ENCODE data around the gene NPHP4.
"Not testable (repeated sequence)": the region's sequence is repeated elsewhere in the genome, so short reads cannot be mapped to it uniquely, and the experiment has no call there.

The NPHP4 gene

GRCh38 chr1:5926686-5927435, 65.4 kb downstream of the NPHP4 start:
- no peaks in the 10 kb centered on the region for H3K4me1 ChIP-seq (ENCODE audit: control insufficient read depth, insufficient read depth, low read length)
- H3K4me3 ChIP-seq (ENCODE audit: low read length in 2 of 2) = no peak overlapping the region

GRCh38 chr1:5922700-5923330, 69.4 kb downstream of the NPHP4 start:
- H3K4me3 ChIP-seq (ENCODE audit: low read length in 2 of 2); H3K27ac ChIP-seq (ENCODE audit: low read length); H3K36me3 ChIP-seq (ENCODE audit: control insufficient read depth in 2 of 2, insufficient read depth in 2 of 2, low read length in 2 of 2); H3K9me3 ChIP-seq (ENCODE audit: control insufficient read depth in 2 of 2, low read length in 2 of 2); H3K9ac ChIP-seq (ENCODE audit: low read length in 2 of 2); H3K4me1 ChIP-seq (ENCODE audit: control insufficient read depth, insufficient read depth, low read length); H3K27me3 ChIP-seq (ENCODE audit: control insufficient read depth in 1 of 2, insufficient read depth in 2 of 2, low read length in 2 of 2): not testable (repeated sequence)

More at GRCh38 chr1:5926686-5927435, 65.4 kb downstream of the NPHP4 start:
- Histone ChIP-seq H3K27ac (ENCODE audit: low read length) (no peak overlapping the region), H3K9ac (ENCODE audit: low read length in 2 of 2) (no peak overlapping the region), H3K9me3 (ENCODE audit: control insufficient read depth in 2 of 2, low read length in 2 of 2) (no peaks in the 10 kb centered on the region), H3K36me3 (ENCODE audit: control insufficient read depth in 2 of 2, insufficient read depth in 2 of 2, low read length in 2 of 2) (peaks cover 7 to 12% of the 10 kb centered on the region in 2 donors), H3K27me3 (ENCODE audit: control insufficient read depth in 1 of 2, insufficient read depth in 2 of 2, low read length in 2 of 2) (no peaks in the 10 kb centered on the region)

- Histone ChIP-seq H3K9ac (ENCODE audit: low read length in 2 of 2) (no peak overlapping the region), H3K27me3 (ENCODE audit: control insufficient read depth in 1 of 2, insufficient read depth in 2 of 2, low read length in 2 of 2) (no peaks in the 10 kb centered on the region), H3K9me3 (ENCODE audit: control insufficient read depth in 2 of 2, low read length in 2 of 2) (no peaks in the 10 kb centered on the region), H3K4me1 (ENCODE audit: control insufficient read depth, insufficient read depth, low read length) (no peaks in the 10 kb centered on the region), H3K4me3 (ENCODE audit: low read length in 2 of 2) (no peak overlapping the region), H3K36me3 (ENCODE audit: control insufficient read depth in 2 of 2, insufficient read depth in 2 of 2, low read length in 2 of 2) (peaks cover under 1 to 4% of the 10 kb centered on the region in 2 donors), H3K27ac (ENCODE audit: low read length) (no peak overlapping the region)
Measured at GRCh38 chr1:5921671-5922070, 70.6 kb downstream of the NPHP4 start.

DNA sequence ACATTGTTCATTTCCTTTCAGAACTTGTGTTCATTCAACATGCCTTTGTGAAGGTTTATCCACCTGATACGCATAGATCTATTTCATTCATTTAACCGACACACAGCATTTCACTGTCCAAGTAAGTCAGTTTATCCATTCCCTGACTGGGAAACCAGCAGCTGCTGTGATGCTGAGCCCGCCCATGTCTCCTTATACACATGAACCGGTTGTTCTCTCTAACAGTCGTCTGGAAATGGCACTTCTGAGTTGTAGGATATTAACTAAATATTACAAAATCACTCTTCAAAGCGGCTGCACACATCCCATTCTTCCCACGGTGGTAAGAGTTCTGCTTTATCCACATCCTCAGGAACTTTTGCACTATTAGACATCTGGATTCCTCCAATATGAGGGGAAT, 71.1 kb downstream of the NPHP4 start:
- H3K4me1 ChIP-seq (ENCODE audit: control insufficient read depth, insufficient read depth, low read length) = no peaks in the 10 kb centered on the region
- peaks cover 0 to 4% of the 10 kb centered on the region in 2 donors for H3K36me3 ChIP-seq (ENCODE audit: control insufficient read depth in 2 of 2, insufficient read depth in 2 of 2, low read length in 2 of 2)
- H3K9ac ChIP-seq (ENCODE audit: low read length in 2 of 2) = no peak overlapping the region
- H3K9me3 ChIP-seq (ENCODE audit: control insufficient read depth in 2 of 2, low read length in 2 of 2) = no peaks in the 10 kb centered on the region
- H3K4me3 ChIP-seq (ENCODE audit: low read length in 2 of 2) = no peak overlapping the region
- no peaks in the 10 kb centered on the region for H3K27me3 ChIP-seq (ENCODE audit: control insufficient read depth in 1 of 2, insufficient read depth in 2 of 2, low read length in 2 of 2)
- no peak overlapping the region for H3K27ac ChIP-seq (ENCODE audit: low read length)

- H3K4me1 ChIP-seq (ENCODE audit: control insufficient read depth, insufficient read depth, low read length) = peaks cover 6% of the 10 kb centered on the region
- H3K27ac ChIP-seq (ENCODE audit: low read length) = no peak overlapping the region
- H3K9me3 ChIP-seq (ENCODE audit: control insufficient read depth in 2 of 2, low read length in 2 of 2) = no peaks in the 10 kb centered on the region
- peaks cover 0 to 4% of the 10 kb centered on the region in 2 donors for H3K36me3 ChIP-seq (ENCODE audit: control insufficient read depth in 2 of 2, insufficient read depth in 2 of 2, low read length in 2 of 2)
- no peak overlapping the region for H3K4me3 ChIP-seq (ENCODE audit: low read length in 2 of 2)
- no peak overlapping the region for H3K9ac ChIP-seq (ENCODE audit: low read length in 2 of 2)
- H3K27me3 ChIP-seq (ENCODE audit: control insufficient read depth in 1 of 2, insufficient read depth in 2 of 2, low read length in 2 of 2) = no peaks in the 10 kb centered on the region
Measured at GRCh38 chr1:5920201-5920600, 72.0 kb downstream of the NPHP4 start.

DNA sequence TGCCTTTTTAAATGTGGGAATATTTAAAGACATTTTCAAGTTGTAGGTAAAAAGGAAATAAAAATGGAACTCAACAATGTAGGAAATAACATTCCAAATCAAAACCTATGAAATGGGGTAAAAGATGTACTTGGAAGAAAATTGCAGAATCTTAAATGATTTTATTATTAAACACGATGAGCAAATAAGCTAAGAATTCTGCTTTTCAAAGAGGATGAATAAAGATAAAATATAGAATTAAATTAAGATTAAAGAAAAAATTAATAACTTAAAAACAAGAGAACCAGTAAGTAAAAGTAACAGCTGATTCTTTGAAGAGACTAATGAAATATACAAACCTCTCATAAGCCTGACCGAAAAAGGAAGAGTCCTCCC, 74.0 kb downstream of the NPHP4 start:
- Histone ChIP-seq H3K9ac (ENCODE audit: low read length in 2 of 2) (no peak overlapping the region), H3K4me1 (ENCODE audit: control insufficient read depth, insufficient read depth, low read length) (peaks cover 6% of the 10 kb centered on the region), H3K36me3 (ENCODE audit: control insufficient read depth in 2 of 2, insufficient read depth in 2 of 2, low read length in 2 of 2) (peaks cover 0 to 4% of the 10 kb centered on the region in 2 donors), H3K9me3 (ENCODE audit: control insufficient read depth in 2 of 2, low read length in 2 of 2) (no peaks in the 10 kb centered on the region), H3K27me3 (ENCODE audit: control insufficient read depth in 1 of 2, insufficient read depth in 2 of 2, low read length in 2 of 2) (no peaks in the 10 kb centered on the region), H3K27ac (ENCODE audit: low read length) (no peak overlapping the region), H3K4me3 (ENCODE audit: low read length in 2 of 2) (no peak overlapping the region)

DNA sequence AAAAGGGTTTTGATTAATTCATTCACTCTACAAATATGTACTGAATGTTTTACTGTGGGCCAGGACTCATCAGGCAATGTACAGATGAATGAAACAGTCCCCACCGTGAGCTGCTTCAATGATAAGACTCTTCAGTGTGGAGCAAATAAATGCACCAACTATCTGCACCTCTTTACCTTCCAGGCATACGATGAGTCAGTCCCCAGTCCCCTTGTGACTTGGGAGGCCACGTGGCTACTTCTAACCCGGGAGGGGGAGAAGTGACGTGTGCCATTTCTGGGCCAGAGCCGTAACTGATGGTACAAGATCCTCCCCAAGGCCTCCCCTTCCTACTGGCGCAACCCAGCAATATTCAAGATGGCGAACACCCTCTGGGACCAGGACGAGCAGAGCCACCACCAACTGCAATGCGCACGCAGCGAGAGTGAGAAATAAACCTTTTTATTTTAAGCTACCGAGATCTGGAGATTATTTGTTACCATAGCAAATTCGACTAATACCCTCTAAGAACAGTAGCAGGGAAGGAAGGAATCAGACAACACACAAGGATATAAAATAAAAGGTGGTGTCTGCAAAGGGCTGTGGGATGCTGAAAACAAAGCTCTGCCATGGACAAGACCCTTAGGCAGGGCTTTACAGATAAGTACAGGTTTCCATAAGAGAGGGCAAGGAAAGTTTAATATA, 74.5 kb downstream of the NPHP4 start:
- Histone ChIP-seq H3K9me3 (ENCODE audit: control insufficient read depth in 2 of 2, low read length in 2 of 2) (no peaks in the 10 kb centered on the region), H3K27ac (ENCODE audit: low read length) (no peak overlapping the region), H3K4me1 (ENCODE audit: control insufficient read depth, insufficient read depth, low read length) (peaks cover 6% of the 10 kb centered on the region), H3K36me3 (ENCODE audit: control insufficient read depth in 2 of 2, insufficient read depth in 2 of 2, low read length in 2 of 2) (peaks cover 0 to 4% of the 10 kb centered on the region in 2 donors), H3K27me3 (ENCODE audit: control insufficient read depth in 1 of 2, insufficient read depth in 2 of 2, low read length in 2 of 2) (no peaks in the 10 kb centered on the region), H3K9ac (ENCODE audit: low read length in 2 of 2) (no peak overlapping the region), H3K4me3 (ENCODE audit: low read length in 2 of 2) (no peak overlapping the region)

GRCh38 chr1:5917281-5917590, 75.0 kb downstream of the NPHP4 start:
- peaks cover 6% of the 10 kb centered on the region for H3K4me1 ChIP-seq (ENCODE audit: control insufficient read depth, insufficient read depth, low read length)
- H3K27ac ChIP-seq (ENCODE audit: low read length) = no peak overlapping the region
- no peaks in the 10 kb centered on the region for H3K9me3 ChIP-seq (ENCODE audit: control insufficient read depth in 2 of 2, low read length in 2 of 2)
- no peaks in the 10 kb centered on the region for H3K27me3 ChIP-seq (ENCODE audit: control insufficient read depth in 1 of 2, insufficient read depth in 2 of 2, low read length in 2 of 2)
- H3K4me3 ChIP-seq (ENCODE audit: low read length in 2 of 2) = no peak overlapping the region
- H3K9ac ChIP-seq (ENCODE audit: low read length in 2 of 2) = no peak overlapping the region
- peaks cover 0 to 4% of the 10 kb centered on the region in 2 donors for H3K36me3 ChIP-seq (ENCODE audit: control insufficient read depth in 2 of 2, insufficient read depth in 2 of 2, low read length in 2 of 2)

DNA sequence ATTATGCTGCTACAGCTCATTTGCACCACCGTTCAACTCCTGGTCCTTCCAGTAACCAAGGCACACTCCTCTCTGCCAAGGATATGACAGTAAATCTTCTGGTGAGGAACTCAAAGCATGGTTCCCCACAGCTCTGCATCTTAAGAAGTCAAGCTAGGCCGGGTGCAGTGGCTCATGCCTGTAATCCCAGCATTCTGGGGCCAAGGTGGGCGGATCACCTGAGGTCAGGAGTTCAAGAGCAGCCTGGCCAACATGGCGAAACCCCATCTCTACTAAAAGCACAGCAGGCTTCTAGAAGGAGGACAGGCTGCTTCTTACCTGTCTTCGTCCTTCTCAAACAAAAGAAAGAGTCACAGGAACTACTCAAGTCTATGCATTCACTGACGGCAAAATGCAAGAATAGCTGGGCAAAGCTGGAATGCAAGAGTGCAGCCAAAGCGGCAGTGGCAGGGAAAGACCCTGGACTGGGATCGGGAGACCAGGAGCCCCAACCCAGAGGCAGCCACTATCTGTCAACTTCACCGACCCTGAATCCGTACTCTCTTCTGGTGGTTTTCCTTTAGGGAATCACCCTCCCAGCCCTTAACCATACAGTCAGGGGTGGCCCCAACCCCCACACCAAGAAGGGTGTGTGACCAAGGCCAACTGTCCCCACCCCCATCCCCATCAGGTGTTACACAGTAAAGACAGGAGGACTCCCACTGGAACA, 75.5 kb downstream of the NPHP4 start:
- no peak overlapping the region for H3K4me3 ChIP-seq (ENCODE audit: low read length in 2 of 2)
- H3K4me1 ChIP-seq (ENCODE audit: control insufficient read depth, insufficient read depth, low read length) = peaks cover 6% of the 10 kb centered on the region
- no peaks in the 10 kb centered on the region for H3K27me3 ChIP-seq (ENCODE audit: control insufficient read depth in 1 of 2, insufficient read depth in 2 of 2, low read length in 2 of 2)
- H3K9me3 ChIP-seq (ENCODE audit: control insufficient read depth in 2 of 2, low read length in 2 of 2) = no peaks in the 10 kb centered on the region
- peaks cover 0 to under 1% of the 10 kb centered on the region in 2 donors for H3K36me3 ChIP-seq (ENCODE audit: control insufficient read depth in 2 of 2, insufficient read depth in 2 of 2, low read length in 2 of 2)
- no peak overlapping the region for H3K27ac ChIP-seq (ENCODE audit: low read length)
- no peak overlapping the region for H3K9ac ChIP-seq (ENCODE audit: low read length in 2 of 2)

DNA sequence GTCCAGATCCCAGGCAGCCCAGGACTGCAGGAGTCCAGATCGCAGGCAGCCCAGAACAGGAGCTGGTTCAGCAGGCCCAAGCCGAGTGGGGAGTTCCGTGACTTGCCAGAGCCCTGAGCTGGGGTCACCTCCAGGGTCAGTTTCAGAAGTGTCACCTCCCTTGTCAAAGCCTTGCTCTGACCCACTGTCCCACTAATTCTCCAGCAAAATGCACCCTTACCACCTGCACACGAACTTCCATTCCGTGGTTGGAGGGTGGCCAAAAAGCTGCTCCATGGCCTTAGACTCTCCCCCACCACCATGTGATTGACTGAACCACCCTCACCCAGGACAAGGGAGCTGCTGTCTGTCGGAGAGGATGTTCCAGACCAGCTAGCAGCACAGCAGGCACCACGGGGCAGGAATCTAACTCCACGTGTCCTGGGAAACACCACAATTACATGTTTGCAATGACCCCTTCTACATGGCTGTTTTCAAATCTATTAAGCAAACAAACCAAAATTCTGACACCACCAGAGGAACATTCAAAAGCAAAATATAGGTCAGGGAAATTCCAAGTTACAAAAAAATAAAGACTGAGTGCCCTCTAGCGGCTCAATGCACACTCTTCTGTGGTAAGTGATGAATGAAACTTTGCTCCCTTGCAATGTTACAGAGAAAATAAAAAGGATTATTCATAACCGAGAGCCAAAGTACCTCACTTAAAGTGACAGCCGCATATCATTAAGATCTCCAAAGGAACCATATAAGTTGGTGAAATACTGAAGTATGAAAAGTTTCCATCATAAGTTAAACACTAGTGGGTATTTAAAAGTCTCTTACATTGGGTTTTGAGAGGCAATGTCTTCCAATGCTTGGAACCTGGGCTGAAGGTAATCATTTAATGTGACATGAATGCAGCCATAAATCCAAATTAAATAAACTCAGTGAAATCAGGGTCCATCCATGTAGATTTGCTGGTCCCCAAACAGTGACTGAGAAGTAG, 76.3 kb downstream of the NPHP4 start:
- H3K27ac ChIP-seq (ENCODE audit: low read length) = no peak overlapping the region
- H3K36me3 ChIP-seq (ENCODE audit: control insufficient read depth in 2 of 2, insufficient read depth in 2 of 2, low read length in 2 of 2) = no peaks in the 10 kb centered on the region
- H3K9me3 ChIP-seq (ENCODE audit: control insufficient read depth in 2 of 2, low read length in 2 of 2) = no peaks in the 10 kb centered on the region
- H3K4me3 ChIP-seq (ENCODE audit: low read length in 2 of 2) = no peak overlapping the region
- H3K4me1 ChIP-seq (ENCODE audit: control insufficient read depth, insufficient read depth, low read length) = peaks cover 6% of the 10 kb centered on the region
- H3K27me3 ChIP-seq (ENCODE audit: control insufficient read depth in 1 of 2, insufficient read depth in 2 of 2, low read length in 2 of 2) = no peaks in the 10 kb centered on the region
- no peak overlapping the region for H3K9ac ChIP-seq (ENCODE audit: low read length in 2 of 2)
